ENCODE data around the gene XPO5. TPM values are rescaled to one million over a fixed set of nuclear protein-coding genes. Genes with fewer than 3 reads are reported as not detected.
A peak's percentile ranks its signal among the peaks of the same experiment; 100 is the strongest.

The XPO5 gene
- total RNA-seq, 2 donors from 2014 or later, result 11.9 to 33.2 TPM

DNA sequence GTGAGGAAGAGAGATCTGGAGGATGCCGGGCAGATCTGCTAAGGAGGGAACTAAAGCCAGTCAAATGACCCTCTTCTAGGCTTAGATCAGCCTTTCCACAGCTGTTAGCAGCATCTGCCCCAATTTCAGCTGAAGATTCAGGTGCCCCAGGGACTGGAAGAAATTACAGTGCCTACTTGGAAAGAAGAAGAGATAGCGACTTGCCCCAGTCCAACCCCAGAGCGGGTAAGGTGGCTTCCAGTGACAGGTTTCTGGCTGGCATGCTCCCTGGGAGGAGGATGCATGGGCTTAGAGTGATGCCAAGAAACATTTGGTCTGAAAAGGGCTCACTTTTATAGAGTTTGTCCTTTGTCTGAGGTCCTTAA is 97.8 kb downstream of the XPO5 start:
- peaks cover 6 to 22% of the 10 kb centered on the region in 2 donors for H3K4me1 ChIP-seq (ENCODE audit: control insufficient read depth in 1 of 2, low read depth in 2 of 2)
- H3K27me3 ChIP-seq (replicated peaks; ENCODE audit: insufficient read depth), result no peaks in the 10 kb centered on the region
- H3K9me3 ChIP-seq, result no peaks in the 10 kb centered on the region
- no peaks in the 10 kb centered on the region for H3K36me3 ChIP-seq
- H3K4me3 ChIP-seq, result peak overlapping the region; percentile 87
- DNase-seq (ENCODE audit: low spot score), result no peak
- TF ChIP-seq, protein P1, sequence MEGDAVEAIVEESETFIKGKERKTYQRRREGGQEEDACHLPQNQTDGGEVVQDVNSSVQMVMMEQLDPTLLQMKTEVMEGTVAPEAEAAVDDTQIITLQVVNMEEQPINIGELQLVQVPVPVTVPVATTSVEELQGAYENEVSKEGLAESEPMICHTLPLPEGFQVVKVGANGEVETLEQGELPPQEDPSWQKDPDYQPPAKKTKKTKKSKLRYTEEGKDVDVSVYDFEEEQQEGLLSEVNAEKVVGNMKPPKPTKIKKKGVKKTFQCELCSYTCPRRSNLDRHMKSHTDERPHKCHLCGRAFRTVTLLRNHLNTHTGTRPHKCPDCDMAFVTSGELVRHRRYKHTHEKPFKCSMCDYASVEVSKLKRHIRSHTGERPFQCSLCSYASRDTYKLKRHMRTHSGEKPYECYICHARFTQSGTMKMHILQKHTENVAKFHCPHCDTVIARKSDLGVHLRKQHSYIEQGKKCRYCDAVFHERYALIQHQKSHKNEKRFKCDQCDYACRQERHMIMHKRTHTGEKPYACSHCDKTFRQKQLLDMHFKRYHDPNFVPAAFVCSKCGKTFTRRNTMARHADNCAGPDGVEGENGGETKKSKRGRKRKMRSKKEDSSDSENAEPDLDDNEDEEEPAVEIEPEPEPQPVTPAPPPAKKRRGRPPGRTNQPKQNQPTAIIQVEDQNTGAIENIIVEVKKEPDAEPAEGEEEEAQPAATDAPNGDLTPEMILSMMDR (IDR thresholded peaks at IDR 0.05), result no peak
- peak overlapping the region; percentile 49 to 59 for H3K27ac ChIP-seq
- ATAC-seq (ENCODE audit: insufficient number of reproducible peaks, low FRiP score, low read depth), result no peak

DNA sequence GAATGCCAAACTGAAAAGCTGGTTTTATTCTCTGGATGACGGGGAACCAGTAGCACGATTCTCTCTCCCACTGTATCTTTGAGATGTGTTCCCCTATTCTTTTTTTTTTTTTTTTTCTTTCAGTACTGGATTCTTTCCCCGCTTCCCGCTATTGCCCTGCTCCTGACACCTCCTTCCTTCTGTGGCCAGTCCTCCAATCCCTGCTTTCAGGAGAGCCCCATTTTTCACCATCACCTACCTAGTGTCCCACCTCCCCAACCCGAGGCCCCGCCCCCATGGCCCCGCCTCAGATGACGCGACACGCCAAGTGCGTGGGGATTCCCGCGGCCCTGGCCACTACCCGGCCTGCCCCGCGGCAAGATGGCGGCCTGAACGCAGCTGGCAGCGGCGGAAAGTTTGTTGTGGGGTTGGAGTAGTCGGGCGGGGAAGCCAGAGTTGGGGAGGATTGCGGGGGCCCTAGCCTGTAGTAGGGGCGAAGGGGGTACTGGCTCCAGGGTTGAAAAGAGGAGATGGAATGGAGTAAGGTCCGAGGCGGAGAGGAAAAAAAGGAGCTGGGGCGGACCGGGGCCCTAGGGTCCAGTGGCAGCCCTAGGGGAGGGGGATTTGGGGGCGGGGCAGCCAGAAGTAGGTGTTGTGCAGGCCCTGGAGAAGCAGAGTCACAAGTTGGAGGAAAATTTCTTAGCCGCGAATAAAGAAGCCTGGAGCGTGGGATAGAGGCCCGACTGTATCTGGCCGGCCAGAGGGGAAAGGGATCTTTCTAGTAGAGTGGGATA is 98.4 kb downstream of the XPO5 start, which contains the start of gene TJAP1:
TSS of gene TJAP1 (plus strand) at position 336 of the 773 bp plus-strand sequence. CDS start 21,432 bp downstream, outside the sequence.
- Histone ChIP-seq H3K9me3 (no peaks in the 10 kb centered on the region), H3K4me3 (peak within 1 kb of the TSS; percentile 87), H3K36me3 (no peaks in the 10 kb centered on the region), H3K27ac (peak within 1 kb of the TSS; percentile 49 to 59), H3K4me1 (ENCODE audit: control insufficient read depth in 1 of 2, low read depth in 2 of 2) (peaks cover 6 to 22% of the 10 kb centered on the region in 2 donors), H3K27me3 (replicated peaks; ENCODE audit: insufficient read depth) (no peaks in the 10 kb centered on the region)
- TF ChIP-seq, protein P1 (IDR thresholded peaks at IDR 0.05), result no peak
- DNase-seq (ENCODE audit: low spot score) (peak; percentile 72), ATAC-seq (ENCODE audit: insufficient number of reproducible peaks, low FRiP score, low read depth) (peak; percentile 87)

- TF ChIP-seq, protein P1 (IDR thresholded peaks at IDR 0.05), result no peak
- peak overlapping the region; percentile 87 for H3K4me3 ChIP-seq
- no peaks in the 10 kb centered on the region for H3K27me3 ChIP-seq (replicated peaks; ENCODE audit: insufficient read depth)
- H3K4me1 ChIP-seq (ENCODE audit: control insufficient read depth in 1 of 2, low read depth in 2 of 2), result peaks cover 6 to 22% of the 10 kb centered on the region in 2 donors
- H3K9me3 ChIP-seq, result no peaks in the 10 kb centered on the region
- no peaks in the 10 kb centered on the region for H3K36me3 ChIP-seq
- no peak for ATAC-seq (ENCODE audit: insufficient number of reproducible peaks, low FRiP score, low read depth)
- DNase-seq (ENCODE audit: low spot score), result no peak
- H3K27ac ChIP-seq, result no peak overlapping the region
Observed at GRCh38 chr6:43476746-43477145, 99.1 kb downstream of the XPO5 start.

DNA sequence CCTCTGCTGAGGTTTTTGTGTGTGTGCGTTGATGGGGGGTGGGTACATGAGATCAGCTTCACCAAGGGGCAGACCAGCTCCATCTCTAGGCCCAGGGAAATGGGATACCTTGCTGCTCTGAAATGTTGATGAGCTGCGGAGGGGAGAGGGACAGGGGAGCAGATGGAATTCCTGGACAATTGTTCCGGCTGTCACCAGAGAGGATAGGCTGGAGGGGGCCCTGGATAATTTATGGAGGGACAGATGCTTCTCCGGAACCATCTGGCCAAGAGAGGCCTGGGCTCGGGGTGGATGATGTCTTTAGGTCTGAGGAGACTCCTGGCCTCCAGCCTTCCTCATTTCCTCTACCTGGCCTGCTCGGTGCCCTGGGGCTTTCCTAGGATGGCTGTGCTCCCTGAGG is 100.3 kb downstream of the XPO5 start:
- H3K27me3 ChIP-seq (replicated peaks; ENCODE audit: insufficient read depth), result no peaks in the 10 kb centered on the region
- no peak overlapping the region for H3K4me3 ChIP-seq
- no peaks in the 10 kb centered on the region for H3K36me3 ChIP-seq
- no peak overlapping the region for H3K27ac ChIP-seq
- H3K9me3 ChIP-seq, result no peaks in the 10 kb centered on the region
- DNase-seq (ENCODE audit: low spot score) (no peak), ATAC-seq (ENCODE audit: insufficient number of reproducible peaks, low FRiP score, low read depth) (no peak)
- peaks cover 6 to 22% of the 10 kb centered on the region in 2 donors for H3K4me1 ChIP-seq (ENCODE audit: control insufficient read depth in 1 of 2, low read depth in 2 of 2)
- TF ChIP-seq, protein P1 (IDR thresholded peaks at IDR 0.05), result no peak

- Histone ChIP-seq H3K36me3 (no peaks in the 10 kb centered on the region), H3K4me3 (no peak overlapping the region), H3K9me3 (no peaks in the 10 kb centered on the region), H3K27ac (no peak overlapping the region), H3K4me1 (ENCODE audit: control insufficient read depth in 1 of 2, low read depth in 2 of 2) (no peaks in the 10 kb centered on the region), H3K27me3 (replicated peaks; ENCODE audit: insufficient read depth) (no peaks in the 10 kb centered on the region)
- no peak for ATAC-seq (ENCODE audit: insufficient number of reproducible peaks, low FRiP score, low read depth)
- TF ChIP-seq, protein P1 (IDR thresholded peaks at IDR 0.05), result no peak
- no peak for DNase-seq (ENCODE audit: low spot score)
Observed at GRCh38 chr6:43472515-43472914, 103.3 kb downstream of the XPO5 start.

Other genes with a start within 250 kb of the XPO5 start
- 10 to 100 TPM; 13.0 to 24.1 TPM for gene ZNF318, start 206.4 kb downstream of the XPO5 start, total RNA-seq
- gene ABCC10, start 148.5 kb downstream of the XPO5 start, total RNA-seq, result 10 to 100 TPM; 24.3 to 58.9 TPM
- gene DLK2, start 120.5 kb downstream of the XPO5 start, total RNA-seq, result not detected
- gene TJAP1, start 98.5 kb downstream of the XPO5 start, total RNA-seq, result 10 to 100 TPM; 19.5 to 21.0 TPM
- gene LRRC73, start 65.7 kb downstream of the XPO5 start, total RNA-seq, result under 1 TPM; 0.54 to 0.63 TPM
- gene YIPF3, start 59.1 kb downstream of the XPO5 start, total RNA-seq, result 100 to 1,000 TPM in 1 of 2 donors, 10 to 100 TPM in 1; 92.2 to 160 TPM
- gene POLR1C, start 58.9 kb downstream of the XPO5 start, total RNA-seq, result 10 to 100 TPM in 1 of 2 donors, 1 to 10 TPM in 1; 9.9 to 29.2 TPM
- 10 to 100 TPM in 1 of 2 donors, 1 to 10 TPM in 1; 9.0 to 11.9 TPM for gene POLH, start 147 bp upstream of the XPO5 start, total RNA-seq
- 10 to 100 TPM; 45.9 to 66.1 TPM for gene GTPBP2, start 53.2 kb upstream of the XPO5 start, total RNA-seq
- 10 to 100 TPM; 11.3 to 24.8 TPM for gene MAD2L1BP, start 59.8 kb upstream of the XPO5 start, total RNA-seq
- not detected for gene RSPH9, start 69.0 kb upstream of the XPO5 start, total RNA-seq
- gene MRPS18A, start 111.8 kb upstream of the XPO5 start, total RNA-seq, result 10 to 100 TPM; 21.2 to 39.4 TPM
- gene VEGFA, start 194.2 kb upstream of the XPO5 start, total RNA-seq, result 100 to 1,000 TPM in 1 of 2 donors, 10 to 100 TPM in 1; 36.0 to 117 TPM